ENCODE results near the gene PDLIM7. TPM values are rescaled to one million over a fixed set of nuclear protein-coding genes. Genes with fewer than 3 reads are reported as not detected.
A peak's percentile ranks its signal among the peaks of the same experiment; 100 is the strongest.

PDLIM7 gene
- polyA plus RNA-seq, 1 experiment, result 195 TPM

DNA sequence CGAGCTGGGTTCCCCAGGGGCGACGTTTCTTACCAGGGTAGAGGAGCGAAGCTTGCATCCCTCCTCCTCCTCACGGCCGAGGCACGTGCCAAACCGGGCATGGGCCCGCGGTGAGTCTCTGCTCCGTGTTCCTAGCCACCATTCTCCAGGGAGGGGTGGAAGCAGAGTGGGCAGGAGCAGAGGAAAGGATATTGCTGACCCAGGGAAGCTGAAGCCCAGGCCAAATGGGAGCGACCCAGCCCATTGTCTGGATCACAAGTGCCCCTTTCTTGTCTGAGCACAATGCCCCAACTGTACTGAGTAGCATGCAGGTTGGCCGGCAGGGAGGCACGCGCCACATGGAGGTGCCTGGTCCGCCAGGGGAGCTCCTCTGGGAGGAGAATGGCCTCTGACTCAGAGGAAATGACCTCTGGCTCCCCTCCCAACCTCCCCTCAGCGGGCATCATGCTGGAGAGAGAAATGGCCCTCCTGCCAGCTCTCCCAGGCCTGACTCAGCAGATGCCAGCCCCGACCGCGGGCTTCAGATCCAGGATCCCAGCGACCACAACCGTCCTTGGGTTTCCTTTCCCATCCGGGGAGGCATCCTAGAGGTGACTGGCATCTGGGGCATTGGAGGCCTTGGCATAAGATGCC is 49.7 kb downstream of the PDLIM7 start:
- no peak for DNase-seq (ENCODE audit: low read depth, low spot score)
- Histone ChIP-seq H3K4me3 (ENCODE audit: low read depth, low read length) (peak overlapping the region; percentile 73), H3K9me3 (ENCODE audit: control insufficient read depth, insufficient read depth, low read length) (no peaks in the 10 kb centered on the region), H3K27me3 (ENCODE audit: control insufficient read depth, insufficient read depth, low read length) (no peaks in the 10 kb centered on the region), H3K27ac (ENCODE audit: low read depth, low read length) (peak overlapping the region; percentile 39)
- TF ChIP-seq, protein P1, sequence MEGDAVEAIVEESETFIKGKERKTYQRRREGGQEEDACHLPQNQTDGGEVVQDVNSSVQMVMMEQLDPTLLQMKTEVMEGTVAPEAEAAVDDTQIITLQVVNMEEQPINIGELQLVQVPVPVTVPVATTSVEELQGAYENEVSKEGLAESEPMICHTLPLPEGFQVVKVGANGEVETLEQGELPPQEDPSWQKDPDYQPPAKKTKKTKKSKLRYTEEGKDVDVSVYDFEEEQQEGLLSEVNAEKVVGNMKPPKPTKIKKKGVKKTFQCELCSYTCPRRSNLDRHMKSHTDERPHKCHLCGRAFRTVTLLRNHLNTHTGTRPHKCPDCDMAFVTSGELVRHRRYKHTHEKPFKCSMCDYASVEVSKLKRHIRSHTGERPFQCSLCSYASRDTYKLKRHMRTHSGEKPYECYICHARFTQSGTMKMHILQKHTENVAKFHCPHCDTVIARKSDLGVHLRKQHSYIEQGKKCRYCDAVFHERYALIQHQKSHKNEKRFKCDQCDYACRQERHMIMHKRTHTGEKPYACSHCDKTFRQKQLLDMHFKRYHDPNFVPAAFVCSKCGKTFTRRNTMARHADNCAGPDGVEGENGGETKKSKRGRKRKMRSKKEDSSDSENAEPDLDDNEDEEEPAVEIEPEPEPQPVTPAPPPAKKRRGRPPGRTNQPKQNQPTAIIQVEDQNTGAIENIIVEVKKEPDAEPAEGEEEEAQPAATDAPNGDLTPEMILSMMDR (IDR thresholded peaks at IDR 0.05; ENCODE audit: low read depth, low read length), result no peak
- CTCF ChIA-PET, result interaction anchor here (1.1 to 15.6 kb wide), 8 partner anchors 9 to 138 kb away, joined by 3 to 205 read pairs (median 6); no protein-coding TSS in a partner anchor
- POLR2A ChIA-PET, result interaction anchor here (0.8 to 2.8 kb wide), 6 partner anchors 9 to 58 kb away, joined by 3 to 15 read pairs (median 6); partner anchors contain the start of gene GRK6

DNA sequence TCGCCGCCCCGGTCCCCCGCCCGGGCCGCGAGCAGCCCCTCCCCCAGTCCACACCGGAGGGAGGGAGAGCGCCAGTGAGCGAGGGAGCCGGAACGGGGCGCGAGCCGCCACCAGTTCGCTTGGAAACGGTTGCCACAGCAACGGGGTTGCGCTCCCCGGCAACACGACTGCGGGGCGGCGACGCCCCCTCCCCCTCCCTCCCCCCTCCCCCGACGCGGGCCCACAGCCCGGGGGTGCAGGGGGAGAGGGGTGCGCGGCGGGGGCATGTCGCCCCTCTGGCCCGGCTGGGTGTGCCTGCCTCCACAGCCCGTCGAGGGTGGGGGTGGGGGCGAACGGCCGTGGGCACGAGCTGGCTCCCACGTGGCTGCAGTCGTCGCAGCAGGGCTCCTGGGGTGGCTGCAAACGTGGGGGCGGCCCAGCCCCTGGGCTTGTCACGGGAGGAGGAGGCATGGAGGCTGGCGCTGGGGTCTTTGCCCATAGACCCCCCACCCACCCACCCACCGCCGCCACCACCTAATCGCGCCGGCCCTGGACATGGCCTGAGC is 50.3 kb downstream of the PDLIM7 start:
- DNase-seq (ENCODE audit: low read depth, low spot score), result no peak
- TF ChIP-seq, protein P1 (IDR thresholded peaks at IDR 0.05; ENCODE audit: low read depth, low read length), result no peak
- H3K27ac ChIP-seq (ENCODE audit: low read depth, low read length), result no peak overlapping the region
- peak overlapping the region; percentile 73 for H3K4me3 ChIP-seq (ENCODE audit: low read depth, low read length)
- ChIA-PET POLR2A (interaction anchor here (0.6 to 2.8 kb wide), 7 partner anchors 10 to 258 kb away, joined by 3 to 15 read pairs (median 3); partner anchors contain the start of gene GRK6), CTCF (interaction anchor here (0.6 to 15.6 kb wide), 7 partner anchors 33 to 137 kb away, joined by 3 to 205 read pairs (median 6); no protein-coding TSS in a partner anchor)
- H3K9me3 ChIP-seq (ENCODE audit: control insufficient read depth, insufficient read depth, low read length), result no peaks in the 10 kb centered on the region
- no peaks in the 10 kb centered on the region for H3K27me3 ChIP-seq (ENCODE audit: control insufficient read depth, insufficient read depth, low read length)

DNA sequence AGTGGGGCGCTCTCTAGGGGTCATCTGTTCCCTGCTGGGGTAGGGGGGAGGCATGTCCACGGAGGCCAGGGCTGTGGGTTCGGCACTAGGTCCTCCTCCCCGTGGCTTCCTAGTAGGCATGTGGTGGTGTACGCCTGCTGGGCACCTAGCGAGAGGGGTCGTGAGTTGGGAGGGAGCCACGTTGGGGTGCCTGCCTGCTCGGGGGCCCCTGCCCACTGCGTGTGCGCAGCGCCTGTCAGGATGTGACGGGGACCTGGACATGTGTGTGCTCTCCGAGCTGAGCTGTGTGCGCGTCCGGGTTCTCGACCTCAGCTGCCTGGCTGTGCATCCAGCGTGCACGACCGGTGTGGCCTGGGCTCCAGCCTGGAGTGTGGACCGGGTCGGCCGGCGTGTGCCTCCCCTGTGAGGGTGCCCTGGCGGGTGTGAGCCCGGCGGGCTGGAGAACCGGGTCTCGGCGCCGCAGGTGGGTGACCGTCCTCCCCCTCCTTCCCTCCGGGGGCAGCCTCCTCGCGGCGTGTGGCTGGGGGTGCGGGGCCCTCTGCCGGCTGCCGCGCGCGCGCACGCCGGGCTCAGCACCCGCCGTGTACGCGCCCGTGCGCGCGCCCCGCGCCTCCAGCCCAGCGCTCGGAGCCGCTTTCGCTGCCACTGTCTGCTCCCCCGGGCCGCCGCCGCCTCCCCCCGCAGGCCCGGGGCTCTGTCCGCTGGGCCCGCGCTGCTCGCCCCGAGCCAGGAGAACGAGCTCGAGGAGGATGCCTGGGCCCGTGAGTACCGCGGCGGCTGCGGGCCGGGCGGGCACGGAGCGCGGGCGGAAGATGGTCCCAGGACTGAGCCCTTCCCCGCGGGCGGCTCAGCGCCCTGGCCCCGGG is 51.0 kb downstream of the PDLIM7 start, which contains the start of gene PRR7:
Gene PRR7 (plus strand): TSS at position 615 of the 866 bp plus-strand sequence. CDS start 8,254 bp downstream, outside the sequence.
- POLR2A ChIA-PET, result interaction anchor here (0.5 to 2.8 kb wide), 8 partner anchors 19 to 257 kb away, joined by 3 to 15 read pairs (median 3); partner anchors contain the start of gene GRK6
- Histone ChIP-seq H3K9me3 (ENCODE audit: control insufficient read depth, insufficient read depth, low read length) (no peaks in the 10 kb centered on the region), H3K4me3 (ENCODE audit: low read depth, low read length) (peak within 1 kb of the TSS; percentile 73), H3K27me3 (ENCODE audit: control insufficient read depth, insufficient read depth, low read length) (no peaks in the 10 kb centered on the region), H3K27ac (ENCODE audit: low read depth, low read length) (peak within 1 kb of the TSS; percentile 39)
- CTCF ChIA-PET, result interaction anchor here (0.6 to 15.6 kb wide), 11 partner anchors 17 to 320 kb away, joined by 3 to 205 read pairs (median 4); no protein-coding TSS in a partner anchor
- no peak for DNase-seq (ENCODE audit: low read depth, low spot score)
- TF ChIP-seq, protein P1 (IDR thresholded peaks at IDR 0.05; ENCODE audit: low read depth, low read length), result no peak

DNA sequence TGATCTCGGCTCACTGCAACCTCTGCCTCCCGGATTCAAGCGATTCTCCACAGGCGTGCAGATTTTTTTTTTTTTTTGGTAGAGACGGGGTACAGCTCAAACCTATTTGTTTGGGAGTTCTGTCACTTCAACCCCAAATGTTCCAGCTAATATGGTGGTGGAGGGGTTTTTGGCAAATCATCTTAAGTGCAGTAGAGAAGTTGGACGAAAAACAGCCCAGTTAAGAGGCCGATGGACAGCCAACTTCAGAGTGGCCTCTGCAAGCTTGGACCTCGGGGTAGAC is 51.5 kb downstream of the PDLIM7 start:
- TF ChIP-seq, protein P1 (IDR thresholded peaks at IDR 0.05; ENCODE audit: low read depth, low read length), result no peak
- Histone ChIP-seq H3K4me3 (ENCODE audit: low read depth, low read length) (peak overlapping the region; percentile 73), H3K27me3 (ENCODE audit: control insufficient read depth, insufficient read depth, low read length) (no peaks in the 10 kb centered on the region), H3K9me3 (ENCODE audit: control insufficient read depth, insufficient read depth, low read length) (no peaks in the 10 kb centered on the region), H3K27ac (ENCODE audit: low read depth, low read length) (no peak overlapping the region)
- ChIA-PET POLR2A (interaction anchor here (0.5 to 2.4 kb wide), 6 partner anchors 19 to 141 kb away, joined by 3 to 15 read pairs (median 3); partner anchors contain the start of gene GRK6), CTCF (interaction anchor here (0.6 to 15.6 kb wide), 10 partner anchors 17 to 319 kb away, joined by 3 to 205 read pairs (median 4); no protein-coding TSS in a partner anchor)
- no peak for DNase-seq (ENCODE audit: low read depth, low spot score)

Data from AG04450 (cell line).